GM18519 (cell line): Measurements from ENCODE around the gene RPL7L1.
"Not testable (repeated sequence)": the region's sequence is repeated elsewhere in the genome, so short reads cannot be mapped to it uniquely, and the experiment has no call there.

Experiments used
- ATAC-seq: cut with Tn5 transposase; IDR thresholded peaks from one replicate; pipeline ENCODE4 v1.9.1; 2021; ENCODE audit warnings: mild to moderate bottlenecking, moderate library complexity; ENCODE audit not compliant: unreplicated experiment, low FRiP score

The RPL7L1 gene

GRCh38 chr6:42890311-42891198 is 11.1 kb downstream of the RPL7L1 start:
- ATAC-seq: no peak

DNA sequence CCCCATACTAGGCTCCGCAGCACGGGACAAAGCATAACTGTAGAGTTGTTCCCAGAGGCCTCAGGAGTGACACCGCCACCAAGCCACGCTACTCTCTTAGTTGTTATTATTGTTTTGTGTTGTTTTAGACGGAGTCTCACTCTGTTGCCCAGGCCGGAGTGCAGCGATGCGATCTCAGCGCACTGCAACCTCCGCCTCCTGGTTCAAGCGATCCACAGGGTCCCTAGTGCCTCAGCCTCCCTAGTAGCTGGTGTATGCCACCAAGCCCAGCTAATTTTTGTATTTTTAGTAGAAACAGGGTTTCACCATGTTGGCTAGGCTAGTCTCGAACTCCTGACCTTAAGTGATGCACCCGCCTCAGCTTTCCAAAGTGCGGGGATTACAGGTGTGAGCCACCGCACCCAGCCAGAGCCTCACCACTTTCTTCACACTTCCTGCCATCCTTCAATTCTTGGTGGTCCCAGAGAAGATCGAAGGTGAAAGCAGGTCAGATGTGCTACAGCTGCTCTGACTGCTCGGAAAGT is 11.8 kb downstream of the RPL7L1 start:
- ATAC-seq: no peak

GRCh38 chr6:42894041-42894828 is 14.8 kb downstream of the RPL7L1 start:
- ATAC-seq: not testable (repeated sequence)

- no peak for ATAC-seq
These were observed 16.8 kb downstream of the RPL7L1 start for GRCh38 chr6:42896178-42896719.

GRCh38 chr6:42898891-42899361 is 19.5 kb downstream of the RPL7L1 start:
- ATAC-seq: no peak

DNA sequence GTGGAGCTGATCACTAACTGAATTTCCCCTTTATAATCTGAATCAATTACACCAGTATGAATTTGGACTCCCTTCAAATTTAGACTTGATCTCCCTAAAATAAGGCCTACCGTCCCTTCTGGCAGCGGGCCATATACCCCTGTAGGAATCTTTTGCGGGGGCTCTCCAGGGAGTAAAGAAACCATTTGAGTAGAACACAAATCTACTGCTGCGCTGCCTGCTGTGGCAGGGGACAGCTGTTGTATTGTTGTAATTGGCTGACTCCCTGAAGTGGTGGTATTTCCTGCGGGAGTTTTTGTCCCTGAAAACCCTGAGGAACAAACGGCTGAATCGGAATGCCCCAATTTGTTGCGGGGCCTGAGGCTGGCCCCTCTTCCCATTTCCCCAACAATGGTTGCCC is 20.5 kb downstream of the RPL7L1 start:
- no peak for ATAC-seq

DNA sequence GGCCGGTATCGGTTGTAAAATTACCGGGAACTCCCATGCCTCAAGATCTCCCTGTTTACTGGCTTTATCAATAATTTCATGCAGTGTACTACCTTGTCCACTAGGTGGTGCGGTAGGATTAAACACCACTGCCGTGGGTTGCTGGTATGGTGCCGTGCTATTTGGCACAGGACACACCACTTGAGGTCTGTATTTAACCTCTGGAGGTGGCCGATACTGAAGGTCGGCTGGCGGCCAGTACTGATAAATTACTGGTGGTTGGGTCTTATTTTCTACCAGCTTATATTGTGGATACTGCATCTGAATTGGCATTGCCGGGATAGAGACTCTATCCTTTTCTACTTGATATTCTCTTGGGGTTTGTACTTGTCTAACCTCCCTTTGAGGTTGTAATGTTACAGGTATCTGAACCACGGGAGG is 22.1 kb downstream of the RPL7L1 start:
- ATAC-seq: no peak

GRCh38 chr6:42902429-42903263 is 23.2 kb downstream of the RPL7L1 start:
- not testable (repeated sequence) for ATAC-seq

GRCh38 chr6:42904467-42904866 is 25.1 kb downstream of the RPL7L1 start:
- ATAC-seq: no peak

DNA sequence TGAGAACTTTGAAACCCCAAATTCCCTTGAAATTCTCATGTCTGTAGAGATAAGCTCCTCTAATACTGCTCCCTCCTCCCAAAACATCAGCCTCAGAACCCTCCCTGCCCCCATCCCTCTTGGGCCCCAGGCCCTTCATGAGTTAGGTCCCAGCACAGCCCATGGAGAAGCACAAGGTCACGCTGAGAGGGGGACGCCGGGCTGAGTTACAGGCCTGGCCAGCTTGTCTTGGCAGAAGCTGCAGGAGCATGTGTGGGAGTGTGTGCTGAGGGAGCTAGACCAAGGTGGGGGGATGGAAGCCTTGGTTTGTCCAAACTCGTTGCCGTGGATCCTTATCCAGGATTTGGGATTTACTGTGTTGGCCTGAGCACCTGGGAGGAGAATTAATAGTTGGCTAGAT is 27.9 kb downstream of the RPL7L1 start:
- ATAC-seq: no peak

GRCh38 chr6:42909835-42910234 is 30.4 kb downstream of the RPL7L1 start:
- ATAC-seq: no peak

- ATAC-seq: no peak
These were observed 32.0 kb downstream of the RPL7L1 start for GRCh38 chr6:42911171-42912021.

DNA sequence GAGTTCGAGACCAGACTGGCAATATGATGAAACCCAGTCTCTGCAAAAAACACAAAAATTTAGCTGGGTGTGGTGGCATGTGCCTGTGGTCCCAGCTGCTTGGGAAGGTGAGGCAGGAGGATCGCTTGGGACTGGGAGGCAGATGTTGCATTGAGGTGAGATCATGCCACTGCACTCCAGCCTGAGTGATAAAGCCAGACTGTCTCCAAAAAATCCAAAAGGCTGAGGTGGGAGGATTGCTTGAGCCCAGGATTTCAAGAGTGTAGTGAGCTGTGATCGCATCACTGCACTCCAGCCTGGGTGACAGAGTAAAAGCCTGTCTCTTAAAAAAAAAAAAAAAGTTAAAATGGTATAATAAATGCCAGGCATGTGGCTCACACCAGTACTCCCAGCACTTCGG is 35.1 kb downstream of the RPL7L1 start:
- no peak for ATAC-seq

DNA sequence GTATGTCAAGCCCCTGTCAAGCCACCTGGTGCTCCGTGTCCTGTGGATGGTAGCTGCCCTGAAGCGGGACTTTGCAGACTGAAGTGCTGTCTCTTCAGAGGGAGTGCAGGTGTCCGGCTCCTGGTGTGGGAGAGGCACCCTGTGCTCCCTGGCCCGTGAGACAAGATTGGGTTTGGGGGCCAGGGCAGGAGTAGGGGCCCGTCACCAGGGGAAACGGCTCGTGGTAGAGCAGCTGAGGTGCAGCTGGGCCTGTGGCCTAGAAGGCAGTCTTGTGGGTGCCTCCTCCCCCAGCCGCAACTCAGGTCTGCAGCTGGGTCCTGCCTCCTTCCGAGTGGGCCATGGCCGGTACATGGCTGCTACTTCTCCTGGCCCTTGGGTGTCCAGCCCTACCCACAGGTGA is 36.3 kb downstream of the RPL7L1 start, which contains the start of gene PTCRA:
Gene PTCRA (plus strand): TSS at position 322 of the 400 bp plus-strand sequence. CDS start 17 bp downstream, at position 339.
- no peak for ATAC-seq

DNA sequence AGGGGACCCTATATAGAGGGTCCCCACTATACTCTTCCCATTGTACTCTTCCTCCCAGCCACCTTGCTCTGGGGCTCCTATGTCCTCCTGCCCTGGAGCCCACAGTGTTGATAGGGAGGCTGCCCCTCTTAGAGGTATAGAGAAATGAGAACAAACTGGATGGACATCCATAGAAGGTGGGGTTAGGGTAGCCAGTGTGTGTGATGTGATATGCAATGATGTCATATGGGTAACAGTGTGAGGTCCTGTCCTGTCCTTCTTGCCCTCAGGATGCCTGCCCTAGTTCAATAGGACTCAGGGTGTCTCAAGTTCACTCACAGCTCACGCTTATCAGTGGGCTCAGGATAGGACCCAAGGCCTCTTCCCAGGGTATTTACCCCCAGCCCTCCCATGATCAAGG is 36.9 kb downstream of the RPL7L1 start:
- no peak for ATAC-seq

GRCh38 chr6:42921801-42922200 is 42.4 kb downstream of the RPL7L1 start:
- ATAC-seq: no peak

DNA sequence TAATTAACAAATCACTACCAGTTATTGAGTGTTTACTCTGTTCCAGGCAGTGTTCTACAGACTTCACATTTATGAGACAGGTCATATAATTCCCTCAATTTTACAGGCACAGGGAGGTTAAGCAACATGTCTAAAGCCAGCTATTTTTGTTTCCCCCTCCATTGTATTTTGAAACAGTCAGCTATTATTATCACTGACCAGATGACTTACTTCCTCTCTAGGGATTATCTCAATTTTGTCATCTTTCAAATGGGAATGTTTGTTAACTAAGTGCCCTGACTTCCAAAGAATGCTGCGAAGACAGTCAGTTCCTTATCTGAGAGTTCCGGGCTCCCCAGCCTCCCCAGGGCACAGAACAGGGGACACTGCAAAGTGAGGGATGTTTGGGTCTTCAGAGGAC is 44.2 kb downstream of the RPL7L1 start:
- ATAC-seq: no peak

DNA sequence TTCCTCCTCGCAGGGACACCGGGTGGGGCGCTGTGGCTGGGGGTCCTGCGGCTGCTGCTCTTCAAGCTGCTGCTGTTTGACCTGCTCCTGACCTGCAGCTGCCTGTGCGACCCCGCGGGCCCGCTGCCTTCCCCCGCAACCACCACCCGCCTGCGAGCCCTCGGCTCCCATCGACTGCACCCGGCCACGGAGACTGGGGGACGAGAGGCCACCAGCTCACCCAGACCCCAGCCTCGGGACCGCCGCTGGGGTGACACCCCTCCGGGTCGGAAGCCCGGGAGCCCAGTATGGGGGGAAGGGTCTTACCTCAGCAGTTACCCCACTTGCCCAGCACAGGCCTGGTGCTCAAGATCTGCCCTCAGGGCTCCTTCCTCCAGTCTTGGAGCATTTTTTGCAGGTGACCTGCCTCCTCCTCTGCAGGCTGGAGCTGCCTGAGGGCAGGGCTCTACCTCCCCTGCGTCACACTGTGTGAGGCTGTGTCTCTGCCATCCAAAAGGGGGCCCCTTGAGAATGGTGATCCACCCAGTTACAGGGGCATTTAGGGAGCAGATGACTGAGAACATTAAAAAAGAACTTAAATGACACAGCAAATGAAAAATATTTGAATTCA is 45.9 kb downstream of the RPL7L1 start:
- no peak for ATAC-seq
